HepG2 (cell line): ENCODE data around the gene DLEC1. TPM values are rescaled to one million over a fixed set of nuclear protein-coding genes. Genes with fewer than 3 reads are reported as not detected.

ENCODE experiments used
- ATAC-seq: fragments of 200-7000 bp; cut with Tn5 transposase; 3 replicates; pipeline ENCODE4 v1.9.1; 2020; ENCODE audit warnings: mild to moderate bottlenecking, moderate library complexity
- BruUV-seq: library from RNA; stranded (reverse); fragments of 400-500 nt; replicated peaks from 2 replicates; lab custom pipeline; 2021; lab: Mats Ljungman, UMichigan
- CTCF ChIA-PET: fragments of 300-600 bp; formaldehyde crosslinking; extraction: SDS; loops from one replicate; lab custom pipeline; 2021; ENCODE audit warnings: low total read pairs, inconsistent platforms, low intra/inter-chr PET ratio; lab: Yijun Ruan, JAX
- POLR2A ChIA-PET: fragments of 350-600 bp; sonication (Branson Sonifier 250); formaldehyde crosslinking; loops from one replicate; lab custom pipeline; 2020; ENCODE audit warnings: antibody characterized with exemption, inconsistent platforms; lab: Yijun Ruan, JAX
- DNase-seq: peaks from one replicate; pipeline ENCODE4 v3.0.0-alpha.2; 2015; ENCODE audit warnings: low spot score
- FAIRE-seq: peaks from 3 replicates; lab custom pipeline; 2011; peaks lifted over from hg19 to GRCh38; lab: Jason Lieb, UNC
- H2AFZ ChIP-seq: one replicate; pipeline ENCODE4 v1.6.1; 2011; ENCODE audit warnings: low read length, inconsistent platforms
- H3K27ac ChIP-seq: fragments of 300-600 bp; 3 replicates; pipeline ENCODE4 v1.8.0; 2011; ENCODE audit warnings: mixed run types, mild to moderate bottlenecking, mixed read lengths, low read length, inconsistent platforms; ENCODE audit not compliant: insufficient read depth; ENCODE audit errors: extremely low read length
- H3K27me3 ChIP-seq, 2 experiments: fragments of 200-600 bp in 1 of 2; 2 replicates in 1 of 2; 3 replicates in 1 of 2; pipeline versions ENCODE4 v1.6.0 to v1.8.0; 2011; ENCODE audit warnings: low read length in 2 of 2, mild to moderate bottlenecking in 2 of 2, moderate library complexity in 2 of 2, inconsistent platforms in 1 of 2; ENCODE audit not compliant: insufficient read depth in 2 of 2, control insufficient read depth in 1 of 2
- H3K36me3 ChIP-seq, 2 experiments: fragments of 200-600 bp in 1 of 2; replicated peaks in 1 of 2; 2 replicates in 1 of 2; 3 replicates in 1 of 2; pipeline versions ENCODE4 v1.5.1 to v1.8.0; 2011; ENCODE audit warnings: low read length in 2 of 2, inconsistent platforms in 1 of 2; ENCODE audit not compliant: insufficient read depth in 2 of 2, control insufficient read depth in 1 of 2
- H3K4me1 ChIP-seq: 2 replicates; pipeline ENCODE4 v1.5.1; 2012; ENCODE audit warnings: low read length, inconsistent platforms; ENCODE audit not compliant: insufficient read depth
- H3K4me2 ChIP-seq: 2 replicates; pipeline ENCODE4 v1.6.0; 2011; ENCODE audit warnings: low read depth, low read length, inconsistent platforms
- H3K4me3 ChIP-seq, 3 experiments: fragments of 200-600 bp in 1 of 3; sonication (generic), shearing (Covaris generic) in 1 of 3; replicated peaks in 1 of 3; 2 replicates each; pipeline ENCODE4 v1.5.1; 2011 to 2016; ENCODE audit warnings: low read length in 3 of 3, inconsistent platforms in 2 of 3, low read depth in 2 of 3, mild to moderate bottlenecking in 2 of 3, control low read depth in 1 of 3, mixed read lengths in 1 of 3; ENCODE audit not compliant: insufficient read depth in 1 of 3
- H3K79me2 ChIP-seq: one replicate; pipeline ENCODE4 v1.6.1; 2011; ENCODE audit warnings: low read length, inconsistent platforms; ENCODE audit not compliant: insufficient read depth
- H3K9ac ChIP-seq: 2 replicates; pipeline ENCODE4 v1.6.0; 2011; ENCODE audit warnings: mild to moderate bottlenecking, low read depth, low read length, inconsistent platforms; ENCODE audit not compliant: insufficient read depth
- H3K9me3 ChIP-seq: 2 replicates; pipeline ENCODE4 v1.5.1; 2012; ENCODE audit warnings: mild to moderate bottlenecking, low read length
- H4K20me1 ChIP-seq: 2 replicates; pipeline ENCODE4 v1.6.0; 2011; ENCODE audit warnings: inconsistent platforms, mild to moderate bottlenecking, low read length, moderate library complexity; ENCODE audit not compliant: insufficient read depth
- ADNP ChIP-seq: sonication (generic); formaldehyde crosslinking; IDR thresholded peaks from 2 replicates; pipeline ENCODE4 v1.4.0; 2020; ENCODE audit warnings: missing genetic modification reagents
- ARNTL ChIP-seq: sonication (generic); formaldehyde crosslinking; IDR thresholded peaks from 2 replicates; pipeline ENCODE4 v1.4.0; 2020; ENCODE audit warnings: mild to moderate bottlenecking, missing genetic modification reagents
- ATM ChIP-seq: fragments of 450-650 bp; IDR thresholded peaks from 2 replicates; pipeline ENCODE4 v1.7.1; 2017; ENCODE audit warnings: mild to moderate bottlenecking, borderline replicate concordance
- HNRNPK ChIP-seq: fragments of 200-400 bp; formaldehyde crosslinking; IDR thresholded peaks from 2 replicates; pipeline ENCODE4 v1.6.1; 2018; ENCODE audit warnings: low read length, low read depth, moderate library complexity, mild to moderate bottlenecking; ENCODE audit not compliant: poor library complexity, severe bottlenecking
- JUN ChIP-seq: sonication (generic); formaldehyde crosslinking; IDR thresholded peaks from 2 replicates; pipeline ENCODE4 v1.4.0; 2020; ENCODE audit warnings: mild to moderate bottlenecking, missing genetic modification reagents
- SNAI1 ChIP-seq: sonication (generic); formaldehyde crosslinking; IDR thresholded peaks from 2 replicates; pipeline ENCODE4 v1.5.0; 2020; ENCODE audit warnings: mild to moderate bottlenecking, missing genetic modification reagents, borderline replicate concordance
- ZNF34 ChIP-seq: sonication (generic); formaldehyde crosslinking; IDR thresholded peaks from 2 replicates; pipeline ENCODE4 v1.4.0; 2020; ENCODE audit warnings: mild to moderate bottlenecking, missing genetic modification reagents, borderline replicate concordance
- ZNF430 ChIP-seq: sonication (generic); formaldehyde crosslinking; IDR thresholded peaks from 2 replicates; pipeline ENCODE4 v1.9.0; 2021; ENCODE audit warnings: mild to moderate bottlenecking, missing genetic modification reagents
- ZNF558 ChIP-seq: sonication (generic); formaldehyde crosslinking; IDR thresholded peaks from 2 replicates; pipeline ENCODE4 v1.9.0; 2022; ENCODE audit warnings: mild to moderate bottlenecking, missing genetic modification reagents, borderline replicate concordance
- ZNF878 ChIP-seq: sonication (generic); formaldehyde crosslinking; IDR thresholded peaks from 2 replicates; pipeline ENCODE4 v1.8.1; 2023; ENCODE audit warnings: mild to moderate bottlenecking, missing genetic modification reagents, moderate library complexity
- WGBS: methylation state at CpG from one replicate; pipeline ENCODE4 v1.1.6; 2017; ENCODE audit warnings: low lambda C conversion rate; 5-methylcytosine and 5-hydroxymethylcytosine counted together
- in situ Hi-C: cut with HindIII; loops from 2 replicates; pipeline ENCODE4 v1.10.0; 2017; ENCODE audit warnings: low pct_unique_long_range_greater_than_20kb; ENCODE audit not compliant: extremely low pct_ligation_motif_present
- intact Hi-C: fragments of 100-400 bp; cut with micrococcal nuclease; formaldehyde crosslinking; loops from one replicate; pipeline ENCODE4 v1.10.0; 2022; ENCODE audit not compliant: unreplicated experiment
- polyA plus RNA-seq, 8 experiments: library from polyadenylated mRNA; depleted of rRNA in 3 of 8; stranded (reverse) in 7 of 8; unstranded in 1 of 8; fragments of >200 nt; fragmentation: Illumina TruSeq in 4 of 8; extraction: Trizol in 4 of 8; gene quantifications; 2 replicates each; pipeline versions ENCODE4 v1.2.1 to v1.2.3, GENCODE V29; 2011 to 2016; ENCODE audit warnings: low read depth in 4 of 8, missing spikeins in 1 of 8, mixed read lengths in 1 of 8; ENCODE audit not compliant: insufficient read depth in 1 of 8
- total RNA-seq, 5 experiments: library from RNA; depleted of rRNA; stranded (reverse); fragments of >200 nt; fragmentation: Illumina TruSeq; extraction: Trizol; gene quantifications; 2 replicates each; pipeline ENCODE4 v1.2.3, GENCODE V29; 2016; ENCODE audit warnings: low read depth in 1 of 5
- TF ChIP-seq, protein P1 (sequence below): conservative IDR thresholded peaks from 2 replicates; pipeline ENCODE4 v1.6.1; 2018; ENCODE audit warnings: missing genetic modification reagents
- TF ChIP-seq, protein P2 (sequence below): sonication (generic); formaldehyde crosslinking; IDR thresholded peaks from 2 replicates; pipeline ENCODE4 v1.5.0; 2020; ENCODE audit warnings: mild to moderate bottlenecking, missing genetic modification reagents

Gene DLEC1
- total and polyA plus RNA-seq, 2 of the 13 experiments (the other 11 are each of a cell fraction or from before 2014, with no cell fraction given): 0.09 TPM; not detected in 1

DNA sequence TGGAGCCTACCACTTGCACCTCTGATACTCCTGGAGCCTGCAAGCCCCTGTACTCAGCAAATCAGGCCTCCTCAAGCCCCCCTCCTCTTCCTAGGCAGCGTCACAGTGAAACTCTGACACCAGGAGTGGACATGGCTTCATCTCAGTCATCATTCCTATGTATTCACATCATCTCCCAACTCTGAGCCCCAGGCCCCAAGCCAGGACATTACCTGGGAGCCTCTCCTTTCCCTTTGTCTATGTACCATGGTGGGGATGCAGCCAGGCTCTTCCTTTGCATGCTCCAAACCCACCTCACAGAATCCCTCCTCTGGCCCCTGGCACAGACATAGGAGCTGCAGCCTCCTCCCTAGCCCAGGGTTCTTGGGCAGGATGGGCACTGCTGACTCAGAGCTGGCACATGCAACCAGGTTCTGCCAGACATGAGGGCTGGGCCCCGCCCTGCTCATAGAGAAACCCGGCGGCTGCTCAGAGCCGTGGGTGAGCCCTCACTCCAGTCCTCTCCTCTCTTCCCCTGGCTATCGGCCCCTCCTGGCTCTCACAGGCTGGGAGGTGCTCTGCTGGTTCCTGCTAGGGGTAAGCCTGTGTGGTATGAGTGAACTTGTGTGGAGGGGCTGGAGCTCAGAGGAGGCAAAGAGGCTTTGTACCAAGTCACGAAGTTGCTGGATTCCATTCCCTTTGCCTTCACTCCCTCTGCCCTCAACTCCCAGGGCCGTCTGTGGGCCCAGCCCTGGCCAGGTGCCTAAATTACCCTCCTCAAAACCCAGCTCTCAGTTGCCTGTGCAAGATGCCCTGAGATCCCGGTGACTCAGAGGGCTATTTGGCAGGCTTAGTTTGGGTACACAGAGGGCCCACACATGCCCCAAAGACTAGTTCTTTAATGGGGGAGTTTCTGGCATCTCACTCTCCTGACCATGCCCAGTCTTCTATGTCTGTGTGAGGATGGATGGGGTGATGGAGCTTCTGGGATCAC is 7.7 kb upstream of the DLEC1 start:
- Histone ChIP-seq H3K4me2 (no peak overlapping the region), H3K27ac (no peak overlapping the region), H3K4me3 (no peak overlapping the region), H3K27me3 (peaks cover 13 to 36% of the 10 kb centered on the region in 2 experiments), H3K4me1 (peaks cover 20% of the 10 kb centered on the region), H3K36me3 (no peaks in the 10 kb centered on the region), H2AFZ (no peak overlapping the region), H4K20me1 (no peaks in the 10 kb centered on the region), H3K9ac (no peak overlapping the region), H3K9me3 (no peaks in the 10 kb centered on the region), H3K79me2 (no peaks in the 10 kb centered on the region)
- in situ Hi-C loops (no loop called here), intact Hi-C loops (no loop called here)
- ChIA-PET CTCF (no interaction called here), POLR2A (interaction anchor here (1.7 kb wide), 1 partner anchor 14 kb away, joined by 4 read pairs; no protein-coding TSS in a partner anchor)
- BruUV-seq: no TSS peak
- DNase-seq: no peak
- ATAC-seq: no peak
- TF ChIP-seq ADNP (no peak), ZNF430 (CRISPR knock-in tag) (no peak), ARNTL (CRISPR knock-in tag) (no peak), ZNF558 (CRISPR knock-in tag) (no peak), ATM (no peak), ZNF878 (CRISPR knock-in tag) (no peak), ZNF34 (CRISPR knock-in tag) (no peak), SNAI1 (CRISPR knock-in tag) (no peak), JUN (CRISPR knock-in tag) (no peak), HNRNPK (no peak)
- TF ChIP-seq, protein P1, sequence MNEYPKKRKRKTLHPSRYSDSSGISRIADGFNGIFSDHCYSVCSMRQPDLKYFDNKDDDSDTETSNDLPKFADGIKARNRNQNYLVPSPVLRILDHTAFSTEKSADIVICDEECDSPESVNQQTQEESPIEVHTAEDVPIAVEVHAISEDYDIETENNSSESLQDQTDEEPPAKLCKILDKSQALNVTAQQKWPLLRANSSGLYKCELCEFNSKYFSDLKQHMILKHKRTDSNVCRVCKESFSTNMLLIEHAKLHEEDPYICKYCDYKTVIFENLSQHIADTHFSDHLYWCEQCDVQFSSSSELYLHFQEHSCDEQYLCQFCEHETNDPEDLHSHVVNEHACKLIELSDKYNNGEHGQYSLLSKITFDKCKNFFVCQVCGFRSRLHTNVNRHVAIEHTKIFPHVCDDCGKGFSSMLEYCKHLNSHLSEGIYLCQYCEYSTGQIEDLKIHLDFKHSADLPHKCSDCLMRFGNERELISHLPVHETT (CRISPR knock-in tag): no peak
- TF ChIP-seq, protein P2, sequence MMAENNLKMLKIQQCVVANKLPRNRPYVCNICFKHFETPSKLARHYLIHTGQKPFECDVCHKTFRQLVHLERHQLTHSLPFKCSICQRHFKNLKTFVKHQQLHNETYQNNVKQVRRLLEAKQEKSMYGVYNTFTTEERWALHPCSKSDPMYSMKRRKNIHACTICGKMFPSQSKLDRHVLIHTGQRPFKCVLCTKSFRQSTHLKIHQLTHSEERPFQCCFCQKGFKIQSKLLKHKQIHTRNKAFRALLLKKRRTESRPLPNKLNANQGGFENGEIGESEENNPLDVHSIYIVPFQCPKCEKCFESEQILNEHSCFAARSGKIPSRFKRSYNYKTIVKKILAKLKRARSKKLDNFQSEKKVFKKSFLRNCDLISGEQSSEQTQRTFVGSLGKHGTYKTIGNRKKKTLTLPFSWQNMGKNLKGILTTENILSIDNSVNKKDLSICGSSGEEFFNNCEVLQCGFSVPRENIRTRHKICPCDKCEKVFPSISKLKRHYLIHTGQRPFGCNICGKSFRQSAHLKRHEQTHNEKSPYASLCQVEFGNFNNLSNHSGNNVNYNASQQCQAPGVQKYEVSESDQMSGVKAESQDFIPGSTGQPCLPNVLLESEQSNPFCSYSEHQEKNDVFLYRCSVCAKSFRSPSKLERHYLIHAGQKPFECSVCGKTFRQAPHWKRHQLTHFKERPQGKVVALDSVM (CRISPR knock-in tag): no peak
- WGBS: 19% methylated on average over 4 of the region's 9 CpGs
- FAIRE-seq: no peak
